K562 (cell line): ENCODE results near the gene RBPJ. TPM values are rescaled to one million over a fixed set of nuclear protein-coding genes. Genes with fewer than 3 reads are reported as not detected.

Experiments used
- ATAC-seq: fragments of 200-7000 bp; cut with Tn5 transposase; 3 replicates; pipeline ENCODE4 v1.9.1; 2020; ENCODE audit warnings: moderate library complexity
- BruUV-seq: library from RNA; stranded (reverse); fragments of 400-500 nt; replicated peaks from 2 replicates; lab custom pipeline; 2021; lab: Mats Ljungman, UMichigan
- CTCF ChIA-PET: fragments of 300-600 bp; formaldehyde crosslinking; extraction: SDS; loops from one replicate; lab custom pipeline; 2021; ENCODE audit warnings: low intra/inter-chr PET ratio; lab: Yijun Ruan, JAX
- POLR2A ChIA-PET: fragments of 300-600, 350-650 bp; sonication (Branson Sonifier 250); formaldehyde crosslinking; extraction: SDS; loops from one replicate; lab custom pipeline; 2021; ENCODE audit warnings: antibody characterized with exemption, inconsistent platforms; lab: Yijun Ruan, JAX
- DNase-seq, 4 experiments: peaks; one replicate each; pipeline versions ENCODE4 v3.0.0 to v3.0.0-alpha.2; 2011 to 2018; ENCODE audit warnings: low spot score in 3 of 4, mixed read lengths in 3 of 4; ENCODE audit errors: extremely low read depth in 1 of 4
- FAIRE-seq: peaks from 2 replicates; lab custom pipeline; 2011; peaks lifted over from hg19 to GRCh38; lab: Jason Lieb, UNC
- H2AFZ ChIP-seq: 2 replicates; pipeline ENCODE4 v1.6.0; 2011; ENCODE audit warnings: low read depth, low read length, control low read depth, inconsistent platforms
- H3K27ac ChIP-seq: fragments of 200-600 bp; 3 replicates; pipeline ENCODE4 v1.8.0; 2011; ENCODE audit warnings: low read depth, mild to moderate bottlenecking, control low read depth, inconsistent platforms, low read length, moderate library complexity, mixed read lengths; ENCODE audit errors: extremely low read depth
- H3K27me3 ChIP-seq, 2 experiments: fragments of 300-600 bp in 1 of 2; 2 replicates in 1 of 2; 3 replicates in 1 of 2; pipeline versions ENCODE4 v1.6.0 to v1.8.0; 2011; ENCODE audit warnings: inconsistent platforms in 2 of 2, low read length in 2 of 2, mild to moderate bottlenecking in 1 of 2, mixed read lengths in 1 of 2, moderate library complexity in 1 of 2; ENCODE audit not compliant: control insufficient read depth in 2 of 2, insufficient read depth in 2 of 2
- H3K36me3 ChIP-seq: fragments of 300-600 bp; 3 replicates; pipeline ENCODE4 v1.8.0; 2011; ENCODE audit warnings: mild to moderate bottlenecking, low read length, inconsistent platforms; ENCODE audit not compliant: control insufficient read depth, insufficient read depth
- H3K4me1 ChIP-seq, 2 experiments: fragments of 200-600 bp in 1 of 2; replicated peaks in 1 of 2; 2 replicates in 1 of 2; 3 replicates in 1 of 2; pipeline versions ENCODE4 v1.5.1 to v1.8.0; 2011; ENCODE audit warnings: inconsistent platforms in 2 of 2, low read length in 2 of 2, mild to moderate bottlenecking in 1 of 2, mixed read lengths in 1 of 2, moderate library complexity in 1 of 2; ENCODE audit not compliant: control insufficient read depth in 2 of 2, insufficient read depth in 2 of 2
- H3K4me2 ChIP-seq: 2 replicates; pipeline ENCODE4 v1.6.1; 2011; ENCODE audit warnings: low read length, control low read depth, inconsistent platforms, mixed read lengths; ENCODE audit not compliant: insufficient read depth
- H3K4me3 ChIP-seq: fragments of 200-600 bp; sonication (generic), shearing (Covaris generic); 2 replicates; pipeline ENCODE4 v1.5.1; 2016; ENCODE audit warnings: control low read depth, inconsistent platforms
- H3K79me2 ChIP-seq: fragments of 200-600 bp; 3 replicates; pipeline ENCODE4 v1.8.0; 2011; ENCODE audit warnings: low read length, inconsistent platforms; ENCODE audit not compliant: control insufficient read depth, insufficient read depth
- H3K9ac ChIP-seq, 2 experiments: 2 replicates each; pipeline versions ENCODE4 v1.6.0 to v1.6.1; 2011; ENCODE audit warnings: low read depth in 2 of 2, low read length in 2 of 2, control low read depth in 1 of 2, inconsistent platforms in 1 of 2, mild to moderate bottlenecking in 1 of 2, mixed read lengths in 1 of 2; ENCODE audit not compliant: insufficient read depth in 1 of 2
- H3K9me1 ChIP-seq: one replicate; pipeline ENCODE4 v1.6.0; 2011; ENCODE audit warnings: inconsistent platforms, mild to moderate bottlenecking, low read length, moderate library complexity; ENCODE audit not compliant: control insufficient read depth, insufficient read depth
- H3K9me3 ChIP-seq: replicated peaks from 2 replicates; pipeline ENCODE4 v1.5.1; 2011; ENCODE audit warnings: low read depth, low read length, inconsistent platforms; ENCODE audit not compliant: control insufficient read depth, insufficient read depth
- H4K20me1 ChIP-seq: replicated peaks from 2 replicates; pipeline ENCODE4 v1.6.1; 2011; ENCODE audit warnings: low read length, inconsistent platforms, mixed read lengths; ENCODE audit not compliant: control insufficient read depth, insufficient read depth
- CBFA2T3 ChIP-seq: fragments of 450-650 bp; IDR thresholded peaks from 2 replicates; pipeline ENCODE4 v1.6.1; 2017
- CREB3L1 ChIP-seq: fragments of 450-650 bp; IDR thresholded peaks from 2 replicates; pipeline ENCODE4 v1.6.1; 2014; ENCODE audit warnings: low read depth, mild to moderate bottlenecking, moderate library complexity, borderline replicate concordance
- NBN ChIP-seq: fragments of 450-650 bp; IDR thresholded peaks from 2 replicates; pipeline ENCODE4 v1.6.1; 2016; ENCODE audit warnings: low read depth, mild to moderate bottlenecking
- NRF1 ChIP-seq, 2 experiments: fragments of 450-650 bp; IDR thresholded peaks in 1 of 2; conservative IDR thresholded peaks in 1 of 2; 2 replicates each; pipeline ENCODE4 v1.6.1; 2014; ENCODE audit warnings: mild to moderate bottlenecking in 2 of 2
- POLR3G ChIP-seq: IDR thresholded peaks from 2 replicates; pipeline ENCODE4 v1.6.1; 2011; ENCODE audit not compliant: insufficient read length, insufficient replicate concordance; ENCODE audit errors: extremely low read depth
- RFX5 ChIP-seq: IDR thresholded peaks from 2 replicates; pipeline ENCODE4 v1.6.1; 2011; ENCODE audit warnings: low read depth, mild to moderate bottlenecking, improper control_type of control experiment, low read length
- SLC30A9 ChIP-seq: fragments of 250-450 bp; sonication (Bioruptor Pico); IDR thresholded peaks from 2 replicates; pipeline ENCODE4 v1.8.0; 2022; ENCODE audit warnings: mild to moderate bottlenecking, moderate library complexity
- U2AF2 ChIP-seq: fragments of 200-400 bp; formaldehyde crosslinking; optimal IDR thresholded peaks from 2 replicates; pipeline ENCODE3; 2017; ENCODE audit warnings: low read depth, mild to moderate bottlenecking, low read length
- ZKSCAN1 ChIP-seq: fragments of 150-350 bp; IDR thresholded peaks from 2 replicates; pipeline ENCODE4 v1.6.1; 2016; ENCODE audit warnings: low read depth, low read length
- ZNF398 ChIP-seq: fragments of 250-450 bp; sonication (Bioruptor Pico); IDR thresholded peaks from 2 replicates; pipeline ENCODE4 v1.8.0; 2021; ENCODE audit warnings: moderate library complexity, mild to moderate bottlenecking, inconsistent platforms
- WGBS: fragments of 100-300 bp; shearing (Covaris generic); methylation state at CpG from one replicate; pipeline ENCODE4 v1.1.6; 2016; ENCODE audit warnings: low coverage, mixed read lengths; ENCODE audit not compliant: insufficient coverage; ENCODE audit errors: missing lambda C conversion rate; 5-methylcytosine and 5-hydroxymethylcytosine counted together
- in situ Hi-C: fragments of 300-500 bp; cut with MboI; formaldehyde crosslinking; loops from 4 replicates; pipeline ENCODE4 v1.15.0; 2018; ENCODE audit warnings: inconsistent platforms, mixed read lengths
- intact Hi-C: fragments of 100-400 bp; cut with micrococcal nuclease; formaldehyde crosslinking; loops from 2 replicates; pipeline ENCODE4 v1.14.2; 2022
- polyA plus RNA-seq, 8 experiments: library from polyadenylated mRNA; depleted of rRNA in 4 of 8; stranded (reverse) in 5 of 8; unstranded in 3 of 8; fragments of >200 nt; fragmentation: Nextera tagmentation in 2 of 8; fragmentation: Illumina TruSeq in 1 of 8; extraction: Ambion mirVana in 2 of 8; extraction: Trizol in 1 of 8; gene quantifications; 2 replicates each; pipeline versions ENCODE4 v1.2.1 to v1.2.3, GENCODE V29; 2011 to 2014; ENCODE audit warnings: inconsistent platforms in 1 of 8, missing spikeins in 1 of 8
- total RNA-seq, 7 experiments: library from RNA; depleted of rRNA in 6 of 7; stranded (reverse); fragments of >200 nt in 6 of 7; fragmentation: Illumina TruSeq in 2 of 7; extraction: Trizol in 2 of 7; gene quantifications; 2 replicates each; pipeline versions ENCODE4 v1.2.1 to v1.2.3, GENCODE V29; 2011 to 2021; ENCODE audit warnings: low replicate concordance in 1 of 7

The RBPJ gene
- total and polyA plus RNA-seq, 9 of the 15 experiments (the other 6 are each of a cell fraction or from before 2014, with no cell fraction given): 17.2 to 49.4 (median 33.8) TPM

DNA sequence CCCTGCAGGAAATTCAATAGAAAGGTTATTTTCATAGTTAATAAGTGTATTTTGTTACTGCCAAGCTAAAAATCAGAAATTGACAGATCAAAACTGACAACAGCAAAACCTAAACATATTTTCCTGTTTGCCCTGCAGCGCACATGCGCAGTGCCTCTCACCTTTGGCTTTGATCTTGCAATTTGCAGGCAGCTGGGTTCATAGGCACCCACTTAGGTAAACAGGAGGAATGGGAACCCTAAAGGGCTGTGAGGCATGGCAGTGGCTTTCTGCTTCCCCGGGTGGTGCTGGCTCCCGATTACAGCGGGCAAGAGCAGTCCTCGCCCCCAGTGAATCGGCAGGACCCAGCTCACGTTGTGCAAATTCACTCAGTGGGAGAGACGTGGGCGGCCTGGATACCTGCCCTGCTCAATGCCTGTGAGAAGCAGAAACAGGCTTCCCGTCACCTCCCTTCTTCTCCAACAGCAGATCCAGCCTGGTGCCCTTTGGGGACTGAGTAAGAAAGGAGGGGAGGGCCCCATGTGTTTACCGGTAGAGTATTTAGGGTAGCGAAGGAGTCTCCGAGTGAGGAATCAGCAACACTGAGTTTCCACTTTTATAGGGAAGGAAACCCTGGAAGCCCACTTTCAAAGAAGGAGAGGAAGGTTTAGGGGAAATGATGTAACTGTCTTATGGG is 143.7 kb downstream of the RBPJ start:
- CTCF ChIA-PET: no interaction called here
- FAIRE-seq: no peak

DNA sequence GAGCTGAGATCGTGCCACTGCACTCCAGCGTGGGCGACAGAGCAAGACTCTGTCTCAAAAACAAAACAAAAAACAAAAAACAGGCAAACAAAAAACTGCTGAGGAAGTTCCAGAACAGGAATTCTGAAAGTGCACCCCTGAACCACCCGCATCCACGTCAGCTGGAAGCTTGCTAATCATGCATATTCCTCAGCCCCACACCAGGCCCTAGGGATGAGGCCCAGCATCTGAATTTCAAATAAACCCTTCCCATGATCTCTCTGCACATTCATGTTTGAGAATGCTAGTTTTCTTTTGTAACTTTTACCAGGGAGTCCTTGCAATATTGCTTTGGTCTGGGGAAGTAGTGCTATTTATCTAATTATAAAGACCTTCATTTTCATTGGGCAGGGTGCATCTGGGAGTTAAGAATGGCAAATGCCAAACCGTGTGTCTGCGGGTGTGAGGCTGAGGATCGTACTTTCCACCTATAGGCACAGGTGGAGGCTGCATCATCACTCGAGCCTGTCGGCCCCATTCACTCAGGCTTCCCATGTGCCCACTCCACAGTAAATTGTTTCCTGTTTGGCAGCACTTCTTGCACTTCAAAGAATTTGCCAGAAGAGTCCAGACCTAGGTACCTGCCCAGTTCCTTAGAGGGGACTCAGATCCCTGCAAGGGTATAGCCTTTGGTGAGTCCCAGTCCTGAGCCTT is 145.9 kb downstream of the RBPJ start:
- intact Hi-C loops (no loop called here), in situ Hi-C loops (no loop called here)
- H3K9me3 ChIP-seq: peaks cover 4% of the 10 kb centered on the region
- no peaks in the 10 kb centered on the region for H4K20me1 ChIP-seq
- ChIA-PET POLR2A (no interaction called here), CTCF (no interaction called here)
- H3K4me2 ChIP-seq: no peak overlapping the region
- FAIRE-seq (no peak), ATAC-seq (no peak), DNase-seq (no peak)
- H3K9me1 ChIP-seq: no peaks in the 10 kb centered on the region
- no peaks in the 10 kb centered on the region for H3K4me1 ChIP-seq
- under 1% methylated on average over 10 of the region's 10 CpGs for WGBS
- no peak overlapping the region for H3K27ac ChIP-seq
- H2AFZ ChIP-seq: no peak overlapping the region
- H3K27me3 ChIP-seq: peaks cover 15 to 36% of the 10 kb centered on the region in 2 experiments; a peak in 4 of 5 replicates
- no peaks in the 10 kb centered on the region for H3K36me3 ChIP-seq
- BruUV-seq: no TSS peak
- no peak overlapping the region for H3K9ac ChIP-seq
- no peak overlapping the region for H3K4me3 ChIP-seq
- no peaks in the 10 kb centered on the region for H3K79me2 ChIP-seq
- TF ChIP-seq ZKSCAN1: no peak
- no peak for TF ChIP-seq CBFA2T3
- TF ChIP-seq ZNF398: no peak
- TF ChIP-seq U2AF2: no peak
- TF ChIP-seq POLR3G: no peak
- no peak for TF ChIP-seq SLC30A9
- no peak for TF ChIP-seq CREB3L1

More for the DNA sequence above, 143.7 kb downstream of the RBPJ start:
- peaks cover 4% of the 10 kb centered on the region for H3K9me3 ChIP-seq
- H3K27ac ChIP-seq: no peak overlapping the region
- H3K4me3 ChIP-seq: no peak overlapping the region
- H3K36me3 ChIP-seq: no peaks in the 10 kb centered on the region
- WGBS: 12% methylated on average over 14 of the region's 14 CpGs
- ATAC-seq (no peak), DNase-seq (no peak)
- no peaks in the 10 kb centered on the region for H4K20me1 ChIP-seq
- POLR2A ChIA-PET: no interaction called here
- H3K9ac ChIP-seq: no peak overlapping the region
- no peak overlapping the region for H2AFZ ChIP-seq
- no peak overlapping the region for H3K4me2 ChIP-seq
- no peak for TF ChIP-seq NBN
- TF ChIP-seq NRF1 (conservative IDR thresholded peaks at IDR 0.05 in 1 of 2, IDR thresholded peaks at IDR 0.05 in 1 of 2): peak; percentile 69 to 77
- no peak for TF ChIP-seq RFX5
- in situ Hi-C loops (loop anchor here (5.0 kb wide), 1 partner anchor 243 kb away; no protein-coding TSS in a partner anchor), intact Hi-C loops (no loop called here)
- H3K79me2 ChIP-seq: no peaks in the 10 kb centered on the region
- no peaks in the 10 kb centered on the region for H3K4me1 ChIP-seq
- H3K27me3 ChIP-seq: peaks cover 15 to 36% of the 10 kb centered on the region in 2 experiments; a peak in 4 of 5 replicates
- BruUV-seq: no TSS peak
- H3K9me1 ChIP-seq: no peaks in the 10 kb centered on the region
